Adrenal gland (tissue), 12 donors: ENCODE data around the gene ALAD. TPM values are rescaled to one million over a fixed set of nuclear protein-coding genes. Genes with fewer than 3 reads are reported as not detected.
"Not testable (repeated sequence)": the region's sequence is repeated elsewhere in the genome, so short reads cannot be mapped to it uniquely, and the experiment has no call there.

Experiments
- DNase-seq, 7 donors: peaks; one replicate each; pipeline ENCODE4 v3.0.0-alpha.2; 2019 to 2020
- H3K27ac ChIP-seq, 5 donors: fragments of 200-600 bp; sonication (generic) in 4 of 5; 1 replicate in 3 of 5; 2 replicates in 2 of 5; pipeline versions ENCODE4 v1.5.1 to v1.8.0; 2016 to 2020; ENCODE audit warnings: mild to moderate bottlenecking in 1 of 5
- H3K27me3 ChIP-seq: fragments of 200-600 bp; 2 replicates; pipeline ENCODE4 v1.8.0; 2021
- H3K36me3 ChIP-seq, 2 donors: fragments of 200-600 bp; replicated peaks in 1 of 2; 1 replicate in 1 of 2; 2 replicates in 1 of 2; pipeline versions ENCODE4 v1.5.1 to v1.8.0; 2018 to 2022
- H3K4me1 ChIP-seq, 2 donors: fragments of 200-600 bp; replicated peaks in 1 of 2; 1 replicate in 1 of 2; 2 replicates in 1 of 2; pipeline versions ENCODE4 v1.5.1 to v1.8.0; 2018 to 2021
- H3K4me3 ChIP-seq, 4 donors: fragments of 200-600 bp; sonication (generic) in 3 of 4; one replicate each; pipeline ENCODE4 v1.5.1; 2016 to 2018
- H3K9me3 ChIP-seq, 3 donors: fragments of 200-600 bp; sonication (generic) in 1 of 3; replicated peaks in 1 of 3; 1 replicate in 2 of 3; 2 replicates in 1 of 3; pipeline versions ENCODE4 v1.5.1 to v1.8.0; 2016 to 2021
- POLR2A ChIP-seq, 2 donors: fragments of 450-650 bp; IDR thresholded peaks; one replicate each; pipeline ENCODE4 v1.6.1; 2017; ENCODE audit warnings: antibody characterized with exemption in 2 of 2, mild to moderate bottlenecking in 2 of 2, moderate library complexity in 1 of 2
- WGBS, 4 donors: extraction: QIAGEN DNeasy Blood & Tissue Kit in 2 of 4; methylation state at CpG; one replicate each; pipeline versions ENCODE4 v1.1.5 to v1.1.7; 2013 to 2017; 5-methylcytosine and 5-hydroxymethylcytosine counted together
- intact Hi-C, 2 donors: fragments of 100-400 bp; cut with DNase I; formaldehyde crosslinking; loops; one replicate each; pipeline versions ENCODE4 v1.14.1 to v1.15.0; 2022 to 2023
- polyA plus RNA-seq, 3 donors: library from polyadenylated mRNA; stranded (reverse); fragments of 200-250 nt in 2 of 3; fragments of 350-450 nt in 1 of 3; fragmentation: Illumina TruSeq in 1 of 3; extraction: RNeasy Lipid Tissue Mini Kit (QIAGEN cat#74804) in 1 of 3; gene quantifications; one replicate each; pipeline ENCODE4 v1.2.3, GENCODE V29; 2013 to 2014
- total RNA-seq, 9 donors: library from RNA; depleted of rRNA in 4 of 9; stranded (reverse); fragments of >200 nt in 4 of 9; fragments of 120-200 nt in 1 of 9; fragmentation: NEBNext Ultra II Directional in 1 of 9; extraction: Animal tissue kit (Norgen Biotek cat#: 25700) in 1 of 9; gene quantifications; one replicate each; pipeline versions ENCODE4 v1.1.0 to v1.2.4, GENCODE V29; 2013 to 2023
- TF ChIP-seq, protein P1 (sequence below), 6 experiments: fragments of 450-650 bp in 4 of 6; fragments of 200-600 bp in 2 of 6; sonication (generic) in 1 of 6; IDR thresholded peaks; 1 replicate in 5 of 6; 2 replicates in 1 of 6; pipeline versions ENCODE4 v1.5.1 to v1.8.0; 2016 to 2021; ENCODE audit warnings: antibody characterized with exemption in 6 of 6, mild to moderate bottlenecking in 2 of 6, moderate library complexity in 1 of 6
- donor health status: healthy with polysubstance abuse.
- donor health status: Bipolar disorder and iron deficiency.
- donor health status: DM: yes; HTN: yes; CAD: no.
- donor health status: DM: no; HTN: no; CAD: no.
- donor health status: DM: no; HTN: no; CAD: no.
- donor health status: DM: yes; HTN: yes; CAD: no.

The ALAD gene
- total and polyA plus RNA-seq, 12 donors, result 49.2 to 348 (median 242) TPM

- no peaks in the 10 kb centered on the region for H3K36me3 ChIP-seq
- no peaks in the 10 kb centered on the region for H3K9me3 ChIP-seq
- H3K4me3 ChIP-seq, result no peak overlapping the region
- WGBS, 4 donors, result 71 to 93% (median 89%) methylated on average over 2 of the region's 2 CpGs
- DNase-seq, result no peak
- H3K27ac ChIP-seq, result no peak overlapping the region
- intact Hi-C loops, result loop anchor here in 1 of 2 donors (5.0 kb wide), 1 partner anchor 213 kb away; no protein-coding TSS in a partner anchor
- H3K27me3 ChIP-seq, result no peaks in the 10 kb centered on the region
- H3K4me1 ChIP-seq, result no peaks in the 10 kb centered on the region
- TF ChIP-seq POLR2A (IDR thresholded peaks at IDR 0.05), result no peak
- TF ChIP-seq, protein P1, sequence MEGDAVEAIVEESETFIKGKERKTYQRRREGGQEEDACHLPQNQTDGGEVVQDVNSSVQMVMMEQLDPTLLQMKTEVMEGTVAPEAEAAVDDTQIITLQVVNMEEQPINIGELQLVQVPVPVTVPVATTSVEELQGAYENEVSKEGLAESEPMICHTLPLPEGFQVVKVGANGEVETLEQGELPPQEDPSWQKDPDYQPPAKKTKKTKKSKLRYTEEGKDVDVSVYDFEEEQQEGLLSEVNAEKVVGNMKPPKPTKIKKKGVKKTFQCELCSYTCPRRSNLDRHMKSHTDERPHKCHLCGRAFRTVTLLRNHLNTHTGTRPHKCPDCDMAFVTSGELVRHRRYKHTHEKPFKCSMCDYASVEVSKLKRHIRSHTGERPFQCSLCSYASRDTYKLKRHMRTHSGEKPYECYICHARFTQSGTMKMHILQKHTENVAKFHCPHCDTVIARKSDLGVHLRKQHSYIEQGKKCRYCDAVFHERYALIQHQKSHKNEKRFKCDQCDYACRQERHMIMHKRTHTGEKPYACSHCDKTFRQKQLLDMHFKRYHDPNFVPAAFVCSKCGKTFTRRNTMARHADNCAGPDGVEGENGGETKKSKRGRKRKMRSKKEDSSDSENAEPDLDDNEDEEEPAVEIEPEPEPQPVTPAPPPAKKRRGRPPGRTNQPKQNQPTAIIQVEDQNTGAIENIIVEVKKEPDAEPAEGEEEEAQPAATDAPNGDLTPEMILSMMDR (IDR thresholded peaks at IDR 0.05), result no peak
Observed at GRCh38 chr9:113444736-113445135, 43.7 kb upstream of the ALAD start.

- H3K4me3 ChIP-seq, H3K9me3 ChIP-seq, H3K4me1 ChIP-seq, H3K36me3 ChIP-seq, H3K27ac ChIP-seq, intact Hi-C loops, H3K27me3 ChIP-seq, DNase-seq: not testable (repeated sequence)
- WGBS, 4 donors, result 89 to 95% (median 93%) methylated on average over 1 of the region's 1 CpG
Observed at GRCh38 chr9:113437716-113438115, 36.6 kb upstream of the ALAD start.

DNA sequence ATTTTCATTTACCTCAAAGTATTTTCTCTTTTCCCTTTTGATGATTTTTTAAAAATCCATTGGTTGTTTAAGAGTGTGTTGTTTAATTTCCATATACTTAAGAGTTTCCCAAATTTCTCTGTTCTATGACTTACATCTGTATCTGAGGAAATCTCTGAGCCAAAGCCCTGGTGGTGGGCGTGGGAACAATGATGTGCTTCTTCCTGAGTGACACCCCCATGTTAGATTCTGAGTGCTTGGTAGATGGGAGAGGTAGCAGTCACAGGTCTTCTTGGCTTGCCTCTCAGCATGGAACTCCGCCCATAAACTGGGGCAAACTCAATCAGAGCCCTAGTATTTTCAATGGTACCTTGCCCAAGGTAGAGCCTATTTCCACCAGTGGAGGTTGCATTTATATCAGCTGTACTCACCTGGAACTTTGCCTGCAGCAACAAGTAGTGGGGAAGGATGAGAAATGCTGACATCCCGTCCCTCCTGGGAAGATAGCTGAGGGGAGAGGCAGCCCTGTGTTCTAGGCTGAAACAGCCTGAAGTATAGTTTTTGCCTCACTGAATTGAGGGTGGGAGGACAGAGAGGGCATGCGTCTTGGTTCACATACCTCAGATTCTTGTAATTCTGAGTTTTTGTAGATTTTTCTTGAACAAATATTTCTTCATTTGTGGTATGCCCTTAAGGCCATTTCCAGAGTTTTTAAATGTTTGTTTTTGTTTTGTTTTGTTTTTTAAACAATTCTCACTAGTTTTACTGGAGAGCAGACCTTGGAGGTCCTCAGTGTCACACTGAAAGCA, 35.8 kb upstream of the ALAD start:
- Histone ChIP-seq H3K27me3 (no peaks in the 10 kb centered on the region), H3K9me3 (no peaks in the 10 kb centered on the region), H3K4me3 (no peak overlapping the region), H3K4me1 (no peaks in the 10 kb centered on the region), H3K27ac (no peak overlapping the region), H3K36me3 (no peaks in the 10 kb centered on the region)
- no peak for DNase-seq
- intact Hi-C loops, result no loop called here
- TF ChIP-seq POLR2A (IDR thresholded peaks at IDR 0.05), result no peak
- TF ChIP-seq, protein P1 (IDR thresholded peaks at IDR 0.05), result no peak
- 67 to 87% (median 79%) methylated on average over 4 of the region's 4 CpGs for WGBS, 4 donors

- no peak overlapping the region for H3K27ac ChIP-seq
- no peaks in the 10 kb centered on the region for H3K27me3 ChIP-seq
- H3K9me3 ChIP-seq, result no peaks in the 10 kb centered on the region
- intact Hi-C loops, result no loop called here
- no peak overlapping the region for H3K4me3 ChIP-seq
- DNase-seq, result no peak
- no peaks in the 10 kb centered on the region for H3K36me3 ChIP-seq
- no peaks in the 10 kb centered on the region for H3K4me1 ChIP-seq
- TF ChIP-seq, protein P1 (IDR thresholded peaks at IDR 0.05), result no peak
- no peak for TF ChIP-seq POLR2A (IDR thresholded peaks at IDR 0.05)
Observed at GRCh38 chr9:113431191-113431590, 30.1 kb upstream of the ALAD start.

GRCh38 chr9:113428062-113428615, 27.1 kb upstream of the ALAD start:
- Histone ChIP-seq H3K36me3 (no peaks in the 10 kb centered on the region), H3K4me1 (no peaks in the 10 kb centered on the region), H3K9me3 (no peaks in the 10 kb centered on the region), H3K4me3 (no peak overlapping the region), H3K27me3 (no peaks in the 10 kb centered on the region), H3K27ac (no peak overlapping the region)
- TF ChIP-seq POLR2A (IDR thresholded peaks at IDR 0.05), result no peak
- TF ChIP-seq, protein P1 (IDR thresholded peaks at IDR 0.05), result no peak
- intact Hi-C loops, result no loop called here
- no peak for DNase-seq
- 77 to 100% (median 93%) methylated on average over 1 of the region's 1 CpG for WGBS, 4 donors
